Measurements from ENCODE around the gene SLC30A10.
"Not testable (repeated sequence)": the region's sequence is repeated elsewhere in the genome, so short reads cannot be mapped to it uniquely, and the experiment has no call there.

GRCh38 chr1:219868615-219869014, 59.7 kb downstream of the SLC30A10 start:
- TF ChIP-seq TCF7L2 (IDR thresholded peaks at IDR 0.05; ENCODE audit: low read depth, low read length); CTCF (IDR thresholded peaks at IDR 0.05); SIN3A (IDR thresholded peaks at IDR 0.05; ENCODE audit: borderline replicate concordance, insufficient read depth, low read depth, low read length); REST (IDR thresholded peaks at IDR 0.05; ENCODE audit: insufficient read depth in 1 of 2, low read depth in 2 of 2, low read length in 1 of 2): not testable (repeated sequence)
